GM21367 (cell line): ENCODE measurements around the gene PELI1.
A peak's percentile ranks its signal among the peaks of the same experiment; 100 is the strongest.

Experiments used
- ATAC-seq: cut with Tn5 transposase; IDR thresholded peaks from one replicate; pipeline ENCODE4 v1.9.1; 2021; ENCODE audit not compliant: unreplicated experiment

Gene PELI1, protein sequence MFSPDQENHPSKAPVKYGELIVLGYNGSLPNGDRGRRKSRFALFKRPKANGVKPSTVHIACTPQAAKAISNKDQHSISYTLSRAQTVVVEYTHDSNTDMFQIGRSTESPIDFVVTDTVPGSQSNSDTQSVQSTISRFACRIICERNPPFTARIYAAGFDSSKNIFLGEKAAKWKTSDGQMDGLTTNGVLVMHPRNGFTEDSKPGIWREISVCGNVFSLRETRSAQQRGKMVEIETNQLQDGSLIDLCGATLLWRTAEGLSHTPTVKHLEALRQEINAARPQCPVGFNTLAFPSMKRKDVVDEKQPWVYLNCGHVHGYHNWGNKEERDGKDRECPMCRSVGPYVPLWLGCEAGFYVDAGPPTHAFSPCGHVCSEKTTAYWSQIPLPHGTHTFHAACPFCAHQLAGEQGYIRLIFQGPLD

DNA sequence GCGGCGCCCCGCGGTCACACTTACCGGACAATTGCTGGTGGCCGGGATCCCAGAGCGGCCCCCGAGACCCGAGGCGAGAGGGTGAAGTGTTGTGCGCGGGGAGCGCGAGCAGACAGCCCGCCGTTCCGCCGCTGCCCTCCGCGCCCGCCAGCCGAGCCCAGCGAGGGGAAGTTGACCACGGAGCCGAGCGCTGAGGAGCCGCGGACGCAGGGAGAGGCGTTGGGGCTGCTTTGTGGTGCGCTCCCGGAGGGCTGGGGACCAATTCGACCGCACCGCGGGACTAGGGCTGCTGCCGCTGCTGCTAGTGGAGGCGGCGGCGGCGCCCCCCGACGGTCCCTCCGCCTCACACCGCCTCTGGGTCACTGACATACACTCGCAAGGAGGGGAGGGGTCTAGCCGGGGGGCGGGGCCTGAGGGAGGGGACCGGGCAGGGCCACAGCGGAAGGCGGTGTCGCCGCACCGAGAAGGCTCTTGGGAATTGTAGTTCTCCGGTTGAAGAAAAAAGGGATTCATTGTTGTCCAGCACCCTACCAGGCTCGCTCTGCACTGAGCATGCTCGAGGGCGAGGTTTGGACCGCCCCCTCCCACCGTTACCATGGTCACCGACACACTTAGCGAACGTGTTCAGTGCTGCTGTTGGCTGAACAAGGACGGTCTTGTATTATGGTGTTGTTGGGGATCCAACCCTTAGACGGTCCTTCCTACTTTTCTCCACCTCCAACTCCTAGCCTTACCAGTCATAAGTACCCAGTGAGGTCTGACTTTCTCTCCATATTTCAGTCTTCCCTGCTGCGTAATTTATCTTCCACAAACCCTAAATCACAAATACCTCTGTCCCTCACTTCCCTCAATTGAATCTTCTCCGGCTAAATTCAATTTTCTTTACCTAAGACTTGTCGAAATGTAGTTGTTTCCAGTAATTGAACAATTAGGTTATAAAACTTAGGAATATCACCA is at the start of gene PELI1:
Gene PELI1 (minus strand): TSS at position 364 of the 957 bp plus-strand sequence. CDS start 36,110 bp downstream, outside the sequence.
- peak; percentile 73 for ATAC-seq

DNA sequence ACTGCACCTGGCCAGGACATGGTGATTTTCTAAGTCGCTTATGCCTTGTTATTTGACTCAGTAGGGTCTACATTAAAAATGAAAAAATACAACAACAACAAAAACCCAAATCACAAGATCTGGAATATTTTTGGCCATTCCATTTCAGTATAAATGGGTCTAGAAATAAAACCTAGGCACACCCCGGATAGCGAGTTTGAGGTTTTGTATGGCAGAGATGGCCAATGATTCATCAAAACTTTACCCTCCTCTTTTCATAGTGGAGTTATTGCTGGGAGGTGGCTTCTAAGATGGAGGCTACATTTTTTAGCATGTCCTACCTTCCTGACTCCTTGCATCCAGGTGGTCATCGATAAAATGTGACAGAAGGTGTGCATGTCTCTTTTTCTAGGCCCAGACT is 49.3 kb upstream of the PELI1 start:
- no peak for ATAC-seq

DNA sequence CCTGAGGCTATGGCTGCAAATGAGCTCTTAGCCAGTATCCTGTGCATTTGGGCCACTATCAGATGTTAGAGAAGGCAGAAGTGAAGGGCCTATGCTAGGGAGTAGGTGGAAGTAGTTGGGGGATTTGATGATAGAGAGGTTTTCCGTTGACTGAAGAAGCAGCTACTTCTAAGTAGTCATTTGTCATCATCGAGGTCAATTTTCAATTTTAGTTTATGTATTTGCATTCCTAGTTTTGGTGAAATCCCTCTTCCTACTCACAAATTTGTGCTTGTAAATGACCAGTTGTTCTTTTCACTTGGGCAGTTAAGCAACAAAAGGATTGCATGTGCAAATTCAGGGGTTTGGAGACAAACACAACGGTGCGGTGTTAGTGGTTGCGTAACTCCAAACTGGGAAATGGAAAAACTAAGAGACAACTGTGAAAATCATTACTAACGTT is 48.5 kb upstream of the PELI1 start:
- no peak for ATAC-seq

DNA sequence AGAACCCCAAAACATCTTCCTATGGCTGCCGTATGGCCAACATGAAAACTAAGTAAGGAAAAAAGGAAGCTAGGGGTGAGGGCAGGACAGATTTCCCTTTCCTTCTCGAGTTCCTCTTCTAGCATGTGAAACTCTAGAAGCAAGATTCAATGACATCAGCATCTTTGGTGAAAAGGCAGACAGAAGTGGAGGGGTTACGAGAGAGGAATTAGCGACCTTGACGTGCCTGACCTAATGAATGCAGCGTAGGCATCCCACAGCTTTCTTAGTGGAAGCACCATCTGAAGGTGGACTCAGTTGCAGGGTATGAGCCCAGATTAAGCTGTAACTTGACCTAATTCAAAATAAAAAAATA is 47.9 kb upstream of the PELI1 start:
- ATAC-seq: no peak

DNA sequence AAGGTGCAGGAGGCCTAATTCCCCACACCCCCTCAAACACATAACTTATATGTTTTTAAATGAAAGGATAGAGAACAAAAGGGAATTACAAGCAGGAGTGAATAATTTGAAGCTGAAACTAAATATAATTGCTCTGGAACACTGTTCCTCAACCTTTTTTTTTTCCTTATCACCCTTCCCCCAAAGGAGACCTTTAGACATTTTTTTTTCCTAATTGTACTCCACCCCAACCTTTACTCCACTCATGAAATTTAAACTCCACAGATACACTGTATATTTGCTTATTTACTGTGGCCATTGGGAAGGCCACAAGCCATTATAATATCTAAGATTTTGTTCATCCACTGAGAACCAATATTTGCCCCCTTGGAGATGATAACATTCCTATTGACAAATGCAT is 45.4 kb upstream of the PELI1 start:
- ATAC-seq: no peak

DNA sequence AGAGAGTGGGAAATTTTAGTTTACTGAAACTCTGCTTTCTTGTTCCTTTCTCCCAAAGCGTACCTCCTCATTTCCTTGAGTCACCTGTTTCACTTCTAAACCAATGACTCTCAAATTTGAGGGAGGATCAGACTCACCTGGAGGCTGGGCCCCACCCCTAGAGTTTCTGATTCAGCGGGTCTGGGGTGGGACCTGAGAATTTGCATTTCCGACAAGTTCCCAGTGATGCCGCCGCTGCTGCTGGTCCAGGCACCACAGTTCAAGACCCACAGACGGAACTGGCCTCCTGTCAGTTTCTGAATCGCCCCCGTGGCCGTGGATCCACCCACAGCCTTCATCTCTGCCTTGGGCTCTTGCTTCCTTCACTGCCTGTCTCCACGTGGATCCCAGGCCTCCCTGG is 44.9 kb upstream of the PELI1 start:
- no peak for ATAC-seq

DNA sequence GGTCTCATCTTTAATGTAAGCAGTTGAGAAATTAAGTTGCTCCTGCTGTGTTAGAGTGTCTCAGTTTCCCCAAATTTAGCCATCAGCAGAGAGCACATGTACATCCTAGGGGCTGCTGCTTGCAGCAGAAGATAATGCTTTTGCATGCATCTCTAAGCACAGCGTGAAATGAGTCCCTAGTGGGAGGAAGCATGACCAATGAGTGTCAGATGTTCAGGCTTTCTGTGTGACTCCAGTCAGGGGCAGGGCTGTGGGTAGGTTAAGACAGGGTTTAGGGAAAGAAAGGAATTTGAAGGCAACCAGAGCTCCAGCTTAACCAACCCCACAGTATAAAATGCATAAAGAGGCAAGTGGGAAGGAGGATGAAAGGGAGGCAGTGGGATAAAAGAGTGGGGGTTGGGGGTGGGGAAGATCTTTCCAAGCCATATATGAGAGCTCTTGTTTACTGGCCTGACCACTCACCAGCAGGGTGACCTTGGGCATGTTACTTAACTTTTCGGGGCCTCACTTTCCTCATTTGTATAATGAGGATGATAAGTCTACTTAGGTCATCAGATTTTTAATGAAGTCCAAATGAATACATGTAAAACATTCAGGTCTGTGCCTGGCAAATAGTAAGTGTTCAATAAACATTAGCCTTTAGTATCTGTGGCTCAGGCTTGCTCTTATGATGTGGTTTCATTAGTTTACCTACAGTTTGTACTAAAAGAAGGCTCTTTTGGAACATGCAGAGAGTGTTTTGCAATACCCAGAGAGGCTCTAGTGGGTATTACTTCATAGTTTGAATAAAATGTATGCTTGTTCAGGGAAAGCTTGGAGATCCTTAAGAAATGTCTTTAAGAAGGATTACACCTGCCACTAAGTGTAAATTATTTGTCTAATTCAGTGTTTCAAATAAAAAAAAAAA is 42.7 kb upstream of the PELI1 start:
- no peak for ATAC-seq

DNA sequence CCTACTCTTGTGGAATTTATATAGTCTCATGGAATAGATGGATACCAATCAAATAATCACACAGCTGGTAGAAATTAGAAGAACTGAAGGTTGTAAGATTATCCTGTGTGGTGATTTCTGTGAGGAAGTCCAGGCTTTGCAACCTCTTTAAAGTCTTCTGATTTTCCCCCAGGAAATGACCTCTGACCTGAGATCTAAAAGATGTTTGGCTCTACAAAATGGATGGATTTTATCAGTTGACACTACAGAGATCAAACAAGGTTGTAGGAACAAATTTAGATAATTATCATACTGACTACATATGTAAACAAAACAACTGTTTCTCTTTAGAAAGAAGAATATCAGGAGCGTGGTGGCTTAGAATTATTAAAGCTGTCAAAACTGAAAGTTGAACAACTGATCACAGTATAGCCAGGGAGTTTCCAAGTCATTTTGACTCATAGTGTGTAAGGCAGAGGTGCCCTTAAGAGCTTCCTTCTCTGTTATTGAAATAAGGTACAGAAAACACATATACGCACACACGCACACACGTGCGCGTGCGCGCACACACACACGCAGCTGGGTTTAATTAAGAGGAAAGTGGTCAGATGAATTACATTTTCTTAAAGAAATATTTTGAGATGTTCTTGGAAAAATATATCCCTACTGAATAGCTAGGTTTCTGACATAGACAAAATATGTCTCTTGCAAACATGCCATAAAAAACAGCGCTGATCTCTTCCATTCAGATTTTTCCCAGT is 35.5 kb upstream of the PELI1 start:
- peak; percentile 85 for ATAC-seq

DNA sequence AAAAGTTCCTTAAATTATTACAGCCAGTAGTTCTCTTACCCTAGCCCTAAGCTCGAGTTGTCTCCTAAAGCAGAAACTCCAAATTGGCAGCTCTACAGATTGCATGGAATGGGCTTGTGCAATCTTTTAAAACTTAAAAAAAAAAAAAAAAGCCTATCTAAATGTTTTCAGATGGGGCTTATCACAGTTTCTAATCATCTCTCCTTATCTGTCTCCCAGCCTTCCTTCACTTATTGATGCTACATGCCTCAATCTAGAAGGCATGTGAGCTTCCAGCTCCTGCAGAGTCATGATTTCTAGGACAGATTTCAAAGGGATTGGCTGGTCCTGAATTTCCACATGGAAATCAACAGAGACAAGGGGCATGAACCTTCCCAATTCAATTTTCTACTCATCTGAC is 33.1 kb upstream of the PELI1 start:
- no peak for ATAC-seq

DNA sequence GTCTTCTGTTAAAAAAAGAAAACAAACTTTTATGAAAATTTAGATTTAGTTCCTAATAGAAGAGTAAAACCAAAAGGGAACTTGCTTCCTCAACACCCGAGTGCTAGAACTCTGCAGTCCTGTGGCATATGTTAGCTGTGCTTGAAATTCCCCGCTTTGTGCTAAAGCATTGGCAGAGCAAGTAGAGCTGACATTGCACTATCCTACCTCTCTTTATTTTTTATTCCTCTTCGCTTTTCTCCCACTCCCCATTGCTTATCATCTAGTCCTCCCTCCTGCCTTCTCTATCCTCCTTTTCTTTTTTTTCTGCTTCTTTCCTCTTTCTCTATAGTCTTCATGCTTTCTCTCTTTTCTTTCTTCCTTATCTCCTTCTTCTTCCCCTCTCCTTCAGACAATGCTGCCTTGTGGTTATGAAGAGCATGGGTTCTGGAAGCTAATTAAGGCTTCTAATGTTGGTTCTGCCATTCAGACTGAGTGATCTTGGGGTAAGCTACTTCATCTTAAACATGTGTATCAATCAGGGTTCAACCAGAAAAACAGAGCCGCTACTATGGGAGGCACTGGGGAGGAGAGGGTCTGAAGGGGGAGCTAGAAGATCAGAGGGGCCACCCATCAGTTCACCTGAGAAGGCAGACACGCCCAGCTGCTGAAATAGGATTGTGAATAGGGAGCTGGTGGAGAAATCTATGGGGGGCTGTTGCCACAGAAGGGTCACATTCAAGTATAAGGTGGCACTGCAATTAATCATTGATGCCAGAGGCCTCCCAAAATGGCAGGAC is 31.4 kb upstream of the PELI1 start:
- ATAC-seq: no peak

DNA sequence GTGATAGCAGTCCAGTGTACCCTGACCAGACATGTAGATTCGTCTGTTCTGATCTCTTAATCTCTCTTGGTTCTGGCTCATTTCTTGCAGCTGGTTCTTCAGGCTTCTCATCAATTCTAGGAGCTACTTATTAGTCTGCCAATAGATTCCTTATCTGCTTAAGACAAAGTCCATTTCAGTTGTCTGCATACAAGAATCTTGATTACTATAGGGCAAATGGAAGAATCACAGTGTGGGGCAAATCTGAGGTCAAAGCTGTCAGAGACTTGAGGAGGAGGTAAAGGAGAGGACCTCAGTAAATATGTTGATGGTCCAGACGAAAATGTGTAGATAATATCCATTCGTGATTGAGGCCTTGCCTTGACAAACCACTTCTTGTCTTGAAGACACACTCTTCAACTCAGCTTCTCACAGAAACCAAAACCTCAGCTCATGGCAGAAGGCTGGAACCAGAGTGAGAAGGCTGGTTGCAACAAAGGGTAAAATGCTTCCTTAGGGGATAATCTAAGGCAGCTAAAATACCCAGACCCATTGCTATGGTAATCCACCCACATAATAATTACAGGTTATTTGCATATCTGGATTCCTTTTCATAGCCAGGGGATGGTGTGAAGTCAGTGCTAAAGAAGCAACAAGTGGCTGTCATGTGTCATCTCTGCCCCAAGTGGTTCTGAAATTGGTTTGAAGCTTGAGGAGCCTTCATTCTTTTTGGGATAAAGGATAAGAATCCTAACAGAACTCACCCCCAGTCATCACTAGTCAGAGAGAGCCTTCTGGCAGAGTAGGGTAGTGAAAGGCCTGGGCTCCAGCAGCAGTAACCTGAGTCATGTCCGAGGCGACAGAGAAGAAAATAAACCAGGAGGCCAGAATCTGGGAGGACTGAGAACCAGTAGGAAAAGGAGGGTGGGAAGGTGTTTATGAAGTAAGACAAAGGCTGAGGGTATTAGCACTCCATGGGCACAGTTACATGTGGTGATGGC is 29.2 kb upstream of the PELI1 start:
- ATAC-seq: no peak

DNA sequence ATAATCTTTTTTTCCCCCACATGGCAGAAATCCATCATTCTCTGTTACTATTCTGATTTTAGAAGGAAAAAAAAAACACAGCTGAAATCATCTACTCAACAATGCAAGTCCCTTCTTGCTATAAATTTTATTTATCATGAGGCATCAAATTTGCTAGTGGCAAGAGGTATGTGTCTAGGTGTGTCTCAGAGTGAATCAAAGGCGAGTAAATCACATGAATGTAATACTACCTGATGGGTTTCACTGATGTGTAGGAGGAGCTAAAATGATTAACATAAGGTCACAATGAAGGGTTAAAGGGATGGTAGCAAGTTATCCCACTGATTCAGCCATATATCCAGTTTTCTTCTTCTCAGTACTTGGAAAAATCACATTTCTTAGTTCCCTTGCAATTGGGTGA is 24.5 kb upstream of the PELI1 start:
- no peak for ATAC-seq

DNA sequence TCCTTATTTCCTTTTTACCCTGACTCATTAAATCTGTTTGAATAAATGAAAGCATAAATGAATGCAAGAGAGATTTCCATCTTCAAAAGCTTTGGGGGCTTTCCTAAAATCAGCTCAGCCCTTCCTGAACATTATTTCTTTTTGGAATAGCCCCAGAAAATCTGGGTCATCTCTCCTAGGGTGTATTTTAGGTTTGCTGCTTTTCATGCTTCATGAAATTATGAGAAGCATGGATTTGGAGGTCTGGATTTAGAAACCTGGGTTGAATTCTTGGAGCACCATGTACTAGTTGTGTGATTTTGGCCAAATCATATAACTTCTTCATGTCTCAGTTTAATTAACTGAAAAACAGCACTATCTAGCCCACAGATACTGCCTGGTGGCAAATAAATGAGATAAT is 24.0 kb upstream of the PELI1 start:
- no peak for ATAC-seq

DNA sequence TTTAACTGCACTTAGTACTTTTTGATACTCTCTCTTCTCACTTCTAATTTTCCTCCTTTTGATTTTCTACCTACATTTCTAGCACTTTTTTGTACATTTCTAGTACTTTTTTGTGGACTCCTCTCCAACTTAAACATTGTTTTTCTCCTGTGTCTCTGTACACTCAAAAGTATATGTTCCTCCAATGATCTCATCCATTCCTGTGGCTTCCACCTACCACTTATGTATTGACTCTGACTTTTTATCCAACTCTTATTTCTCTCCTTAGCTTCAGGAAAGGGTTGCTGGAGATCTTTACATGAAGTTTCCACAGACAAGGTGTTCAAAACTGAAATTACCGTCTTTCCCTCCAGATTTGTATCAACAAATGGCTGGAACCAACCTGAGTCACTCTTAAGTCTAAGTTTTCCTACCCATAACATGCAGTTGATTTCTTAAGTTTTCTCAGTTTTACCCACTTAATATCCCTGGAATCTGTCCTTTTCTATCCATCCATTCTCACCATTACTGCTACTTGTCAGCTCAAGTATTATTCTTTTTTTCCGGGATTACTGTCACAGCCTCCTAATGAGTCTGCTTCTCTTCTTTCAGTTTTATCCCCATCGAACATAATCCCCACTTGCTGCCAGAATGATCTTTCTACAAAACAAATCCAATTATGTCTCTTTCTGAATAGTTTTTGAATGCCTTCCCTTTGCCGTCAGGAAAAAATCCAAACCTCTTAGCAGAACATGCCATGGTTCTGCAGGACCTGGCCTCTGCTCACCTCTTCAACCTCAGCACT is 22.6 kb upstream of the PELI1 start:
- ATAC-seq: no peak

DNA sequence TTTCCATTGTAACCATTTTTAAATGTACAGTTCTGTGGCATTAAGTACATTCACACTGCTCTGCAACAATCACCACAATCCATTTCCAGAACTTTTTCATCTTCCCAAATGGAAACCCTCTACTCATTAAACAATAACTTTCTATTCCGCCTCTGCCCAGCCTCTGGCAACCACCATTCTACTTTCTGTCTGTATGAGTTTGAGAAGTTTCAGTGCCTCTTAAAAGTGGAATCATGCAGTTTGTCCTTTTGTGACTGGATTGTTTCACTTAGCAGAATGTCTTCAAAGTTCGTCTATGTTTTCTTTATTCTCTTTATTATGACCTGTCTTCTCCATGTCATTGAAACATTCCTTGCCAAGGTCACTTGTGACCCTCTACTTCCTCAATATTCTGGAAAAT is 22.0 kb upstream of the PELI1 start:
- no peak for ATAC-seq

DNA sequence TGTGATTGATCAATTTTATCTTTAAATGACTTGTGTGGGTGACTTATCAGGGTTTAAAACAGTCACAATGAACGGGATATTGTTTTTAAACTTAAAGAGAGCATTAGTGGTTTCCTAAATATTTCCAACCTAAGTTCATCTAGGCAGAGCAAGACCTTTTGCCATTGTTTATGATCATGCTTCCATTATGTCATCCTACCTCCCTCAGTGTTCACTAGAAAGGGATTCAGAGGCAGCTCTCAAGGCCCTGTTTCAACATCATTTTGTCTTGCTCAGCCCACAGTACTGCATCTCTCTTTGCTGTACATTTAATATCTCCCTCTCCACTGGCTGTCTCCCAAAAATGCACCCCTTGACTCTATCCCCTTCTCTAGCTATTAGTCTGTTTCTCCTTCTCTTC is 21.5 kb upstream of the PELI1 start:
- no peak for ATAC-seq

DNA sequence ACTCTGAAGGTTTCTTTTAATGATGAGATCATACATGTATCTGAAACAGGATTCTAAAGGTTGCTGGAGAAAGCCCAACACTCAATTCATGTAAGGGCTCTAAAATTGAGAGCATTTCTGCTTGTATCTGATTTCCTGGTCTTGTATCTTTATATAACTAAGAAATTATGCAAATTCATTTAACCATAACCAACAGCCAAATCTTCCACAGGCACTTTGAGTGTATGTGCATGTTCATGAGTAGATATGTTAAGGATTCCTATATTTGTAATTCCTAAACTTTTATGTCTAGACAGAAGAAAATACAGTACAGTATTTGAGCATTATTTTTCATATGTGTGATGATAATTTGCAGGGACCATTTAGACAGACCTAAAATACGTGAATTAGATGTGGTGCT is 20.4 kb upstream of the PELI1 start:
- ATAC-seq: no peak

DNA sequence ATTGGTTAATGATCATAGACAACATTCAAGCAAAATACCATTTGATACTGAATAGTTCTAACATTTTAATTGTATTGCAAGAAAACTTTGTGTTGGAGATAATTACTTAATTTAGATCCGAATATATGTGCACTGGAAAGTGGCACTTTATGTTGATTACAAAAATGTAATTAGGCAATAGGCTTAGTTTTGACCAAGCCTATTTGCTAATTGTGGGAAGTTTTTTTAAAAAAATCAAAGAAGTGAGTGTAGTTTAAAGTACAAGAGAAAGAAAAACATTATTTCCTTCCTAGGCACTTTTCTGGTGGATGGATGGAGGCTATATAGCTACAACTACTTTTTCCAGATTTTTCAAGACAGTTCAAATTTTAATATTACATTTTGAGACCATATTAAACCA is 18.3 kb upstream of the PELI1 start:
- ATAC-seq: no peak
